ENCODE measurements around the gene C10orf53.

- TF ChIP-seq POLR2AphosphoS5 (IDR thresholded peaks at IDR 0.05; ENCODE audit: low read depth, low read length): no peak
- TF ChIP-seq CTCF (IDR thresholded peaks at IDR 0.05): no peak
- TF ChIP-seq TCF7L2 (IDR thresholded peaks at IDR 0.05; ENCODE audit: low read depth, low read length): no peak
- no peak for TF ChIP-seq SIN3A (IDR thresholded peaks at IDR 0.05; ENCODE audit: borderline replicate concordance, insufficient read depth, low read depth, low read length)
These were observed 64.7 kb downstream of the C10orf53 start for GRCh38 chr10:49744091-49744685.

Data from Panc1 (cell line).